GM10266 (cell line): ENCODE results near the gene ST3GAL3.

Experiments
- DNase-seq: peaks from one replicate; pipeline ENCODE4 v3.0.0; 2012; ENCODE audit errors: extremely low spot score
- TF ChIP-seq, protein P1 (sequence below): IDR thresholded peaks from 2 replicates; pipeline ENCODE4 v1.5.1; 2012; ENCODE audit warnings: mild to moderate bottlenecking, low read depth; ENCODE audit not compliant: control insufficient read depth, insufficient read depth; ENCODE audit errors: missing control alignments

ST3GAL3 gene

DNA sequence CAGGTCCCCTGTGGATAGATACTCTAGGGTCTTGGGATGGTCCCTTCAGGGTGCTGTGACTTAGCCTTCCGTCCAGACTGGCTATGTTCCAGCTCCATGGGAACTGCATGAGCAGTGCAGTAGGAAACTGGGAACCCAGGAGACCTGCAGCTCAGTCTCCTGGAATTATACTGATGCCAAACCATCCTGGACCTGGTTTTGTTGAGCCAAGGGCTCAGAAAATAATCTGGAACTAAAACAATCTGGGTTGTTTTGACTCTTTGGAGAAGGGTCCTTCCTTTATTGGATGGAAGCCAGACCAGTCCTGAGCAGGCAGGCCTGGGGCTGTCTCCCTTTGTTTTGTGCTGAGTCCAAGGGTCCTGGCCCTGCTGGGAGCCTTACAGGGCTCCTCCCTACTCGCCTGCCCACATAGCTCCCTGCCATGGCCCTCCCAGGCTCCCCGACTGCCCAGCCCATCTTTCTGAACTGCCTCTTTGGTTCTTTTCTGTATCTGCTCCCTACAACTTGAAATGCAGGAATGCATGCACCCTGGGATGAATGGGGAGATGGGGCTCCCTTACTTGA, 240.6 kb downstream of the ST3GAL3 start:
- DNase-seq: no peak
- TF ChIP-seq, protein P1, sequence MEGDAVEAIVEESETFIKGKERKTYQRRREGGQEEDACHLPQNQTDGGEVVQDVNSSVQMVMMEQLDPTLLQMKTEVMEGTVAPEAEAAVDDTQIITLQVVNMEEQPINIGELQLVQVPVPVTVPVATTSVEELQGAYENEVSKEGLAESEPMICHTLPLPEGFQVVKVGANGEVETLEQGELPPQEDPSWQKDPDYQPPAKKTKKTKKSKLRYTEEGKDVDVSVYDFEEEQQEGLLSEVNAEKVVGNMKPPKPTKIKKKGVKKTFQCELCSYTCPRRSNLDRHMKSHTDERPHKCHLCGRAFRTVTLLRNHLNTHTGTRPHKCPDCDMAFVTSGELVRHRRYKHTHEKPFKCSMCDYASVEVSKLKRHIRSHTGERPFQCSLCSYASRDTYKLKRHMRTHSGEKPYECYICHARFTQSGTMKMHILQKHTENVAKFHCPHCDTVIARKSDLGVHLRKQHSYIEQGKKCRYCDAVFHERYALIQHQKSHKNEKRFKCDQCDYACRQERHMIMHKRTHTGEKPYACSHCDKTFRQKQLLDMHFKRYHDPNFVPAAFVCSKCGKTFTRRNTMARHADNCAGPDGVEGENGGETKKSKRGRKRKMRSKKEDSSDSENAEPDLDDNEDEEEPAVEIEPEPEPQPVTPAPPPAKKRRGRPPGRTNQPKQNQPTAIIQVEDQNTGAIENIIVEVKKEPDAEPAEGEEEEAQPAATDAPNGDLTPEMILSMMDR: no peak

- TF ChIP-seq, protein P1: no peak
- DNase-seq: no peak
These were observed 242.3 kb downstream of the ST3GAL3 start for GRCh38 chr1:43949678-43950077.

- no peak for DNase-seq
These were observed 244.0 kb downstream of the ST3GAL3 start for GRCh38 chr1:43951021-43951985.

GRCh38 chr1:43952731-43953346, 245.5 kb downstream of the ST3GAL3 start:
- TF ChIP-seq, protein P1: no peak
- DNase-seq: no peak

More at GRCh38 chr1:43951021-43951985, 244.0 kb downstream of the ST3GAL3 start:
- TF ChIP-seq, protein P1: no peak

DNA sequence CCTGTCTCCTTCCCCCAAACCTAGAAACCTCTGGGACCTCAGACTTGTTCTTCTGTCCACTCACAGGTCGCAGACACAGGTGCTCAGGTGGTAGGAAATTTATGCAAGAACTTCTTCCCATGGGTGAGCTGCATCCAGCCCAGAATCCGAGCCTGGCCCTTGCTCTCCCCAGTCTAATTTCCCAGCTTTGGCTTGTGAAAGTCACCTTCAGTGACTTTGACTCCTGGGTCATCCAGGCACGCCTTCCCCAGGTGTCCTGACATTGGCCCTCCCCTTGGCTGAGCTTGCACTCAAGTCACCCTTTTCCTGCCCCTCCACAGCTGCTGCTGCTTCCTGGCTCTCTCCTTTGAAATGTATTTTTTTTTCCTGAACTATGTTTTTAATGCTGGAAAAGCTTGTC, 246.0 kb downstream of the ST3GAL3 start:
- TF ChIP-seq, protein P1: no peak
- no peak for DNase-seq

DNA sequence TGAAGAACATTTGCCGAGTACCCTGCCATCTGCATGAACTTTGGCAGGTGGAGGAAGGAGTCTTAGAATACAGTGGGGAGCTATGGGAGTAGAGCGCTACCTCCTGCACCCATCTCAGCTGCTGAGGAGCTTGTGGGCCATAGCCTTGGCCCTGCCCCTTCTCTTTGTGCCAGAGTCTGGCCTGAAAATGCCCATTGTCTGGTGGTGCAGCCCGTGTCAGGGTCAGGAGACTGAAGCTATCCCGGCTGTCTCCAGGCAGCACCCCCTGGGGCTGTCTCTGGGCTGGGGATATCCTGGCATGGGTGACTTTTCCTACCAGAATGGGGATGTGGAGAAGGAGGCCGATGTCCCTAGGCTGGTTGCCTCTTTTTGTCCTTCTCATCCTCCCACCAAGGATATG, 246.7 kb downstream of the ST3GAL3 start:
- TF ChIP-seq, protein P1: no peak

More for the DNA sequence above, 246.7 kb downstream of the ST3GAL3 start:
- no peak for DNase-seq
